Right atrium auricular region (tissue), 2 donors: ENCODE data around the gene OR5H2. TPM values are rescaled to one million over a fixed set of nuclear protein-coding genes. Genes with fewer than 3 reads are reported as not detected.

Source experiments
- DNase-seq: peaks from one replicate; pipeline ENCODE4 v3.0.0-alpha.2; 2019; ENCODE audit warnings: low spot score
- H3K27ac ChIP-seq, 2 donors: fragments of 200-600 bp; sonication (generic); 1 replicate in 1 of 2; 2 replicates in 1 of 2; pipeline ENCODE4 v1.5.1; 2016 to 2019
- H3K27me3 ChIP-seq, 2 donors: fragments of 200-600 bp; sonication (generic); one replicate each; pipeline versions ENCODE4 v1.5.1 to v1.6.0; 2017 to 2019
- H3K36me3 ChIP-seq: fragments of 200-600 bp; sonication (generic); one replicate; pipeline ENCODE4 v1.5.1; 2016
- H3K4me1 ChIP-seq, 2 donors: fragments of 200-600 bp; sonication (generic); one replicate each; pipeline versions ENCODE4 v1.5.1 to v1.6.0; 2017 to 2019
- H3K4me3 ChIP-seq, 2 donors: fragments of 200-600 bp; sonication (generic); 1 replicate in 1 of 2; 2 replicates in 1 of 2; pipeline ENCODE4 v1.5.1; 2017 to 2019; ENCODE audit warnings: mild to moderate bottlenecking in 1 of 2, moderate library complexity in 1 of 2
- H3K9me3 ChIP-seq, 2 donors: fragments of 200-600 bp; sonication (generic); one replicate each; pipeline ENCODE4 v1.5.1; 2019
- total RNA-seq, 2 donors: library from RNA; depleted of rRNA; stranded (reverse); fragments of >200 nt; gene quantifications; one replicate each; pipeline ENCODE4 v1.1.0, GENCODE V29; 2016
- TF ChIP-seq, protein P1 (sequence below), 2 donors: fragments of 200-600 bp; sonication (generic); IDR thresholded peaks; one replicate each; pipeline ENCODE4 v1.5.1; 2019; ENCODE audit warnings: antibody characterized with exemption in 2 of 2

OR5H2 gene
- total RNA-seq, 2 donors from 2014 or later, result not detected

- TF ChIP-seq, protein P1, sequence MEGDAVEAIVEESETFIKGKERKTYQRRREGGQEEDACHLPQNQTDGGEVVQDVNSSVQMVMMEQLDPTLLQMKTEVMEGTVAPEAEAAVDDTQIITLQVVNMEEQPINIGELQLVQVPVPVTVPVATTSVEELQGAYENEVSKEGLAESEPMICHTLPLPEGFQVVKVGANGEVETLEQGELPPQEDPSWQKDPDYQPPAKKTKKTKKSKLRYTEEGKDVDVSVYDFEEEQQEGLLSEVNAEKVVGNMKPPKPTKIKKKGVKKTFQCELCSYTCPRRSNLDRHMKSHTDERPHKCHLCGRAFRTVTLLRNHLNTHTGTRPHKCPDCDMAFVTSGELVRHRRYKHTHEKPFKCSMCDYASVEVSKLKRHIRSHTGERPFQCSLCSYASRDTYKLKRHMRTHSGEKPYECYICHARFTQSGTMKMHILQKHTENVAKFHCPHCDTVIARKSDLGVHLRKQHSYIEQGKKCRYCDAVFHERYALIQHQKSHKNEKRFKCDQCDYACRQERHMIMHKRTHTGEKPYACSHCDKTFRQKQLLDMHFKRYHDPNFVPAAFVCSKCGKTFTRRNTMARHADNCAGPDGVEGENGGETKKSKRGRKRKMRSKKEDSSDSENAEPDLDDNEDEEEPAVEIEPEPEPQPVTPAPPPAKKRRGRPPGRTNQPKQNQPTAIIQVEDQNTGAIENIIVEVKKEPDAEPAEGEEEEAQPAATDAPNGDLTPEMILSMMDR (IDR thresholded peaks at IDR 0.05), result no peak
- H3K36me3 ChIP-seq, result no peaks in the 10 kb centered on the region
- H3K4me1 ChIP-seq, result no peaks in the 10 kb centered on the region
- peaks cover 0 to 3% of the 10 kb centered on the region in 2 donors for H3K9me3 ChIP-seq
- H3K4me3 ChIP-seq, result no peak overlapping the region
- H3K27ac ChIP-seq, result no peak overlapping the region
- H3K27me3 ChIP-seq, result no peaks in the 10 kb centered on the region
- no peak for DNase-seq
Measured at GRCh38 chr3:98259707-98260106, 22.6 kb upstream of the OR5H2 start.

DNA sequence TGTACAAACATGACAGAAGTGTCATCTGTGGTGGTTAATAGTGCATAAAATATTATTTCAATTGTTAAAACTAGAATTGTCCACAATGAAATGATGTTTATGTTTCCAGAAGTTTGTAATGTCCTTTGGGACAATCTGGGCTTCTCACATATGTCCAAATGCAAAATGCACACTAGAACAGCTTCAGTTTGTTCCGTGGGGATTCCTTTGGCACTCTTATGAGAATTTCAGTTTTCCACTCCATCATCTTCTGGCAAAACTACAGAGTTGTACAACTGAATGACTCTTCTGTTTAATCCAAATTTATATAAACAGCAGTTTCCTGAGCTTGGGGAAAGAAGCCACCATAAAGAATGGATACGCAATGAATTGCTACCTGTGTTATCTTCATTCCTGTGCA is 20.3 kb upstream of the OR5H2 start:
- Histone ChIP-seq H3K36me3 (no peaks in the 10 kb centered on the region), H3K4me1 (no peaks in the 10 kb centered on the region), H3K9me3 (peaks cover 0 to 3% of the 10 kb centered on the region in 2 donors), H3K4me3 (no peak overlapping the region), H3K27ac (no peak overlapping the region), H3K27me3 (no peaks in the 10 kb centered on the region)
- no peak for DNase-seq
- TF ChIP-seq, protein P1 (IDR thresholded peaks at IDR 0.05), result no peak

- TF ChIP-seq, protein P1 (IDR thresholded peaks at IDR 0.05), result no peak
- Histone ChIP-seq H3K4me3 (no peak within 1 kb of the TSS), H3K27ac (no peak within 1 kb of the TSS), H3K36me3 (no peaks in the 10 kb centered on the region), H3K4me1 (no peaks in the 10 kb centered on the region), H3K9me3 (peaks cover 0 to 7% of the 10 kb centered on the region in 2 donors), H3K27me3 (no peaks in the 10 kb centered on the region)
- DNase-seq, result no peak
Measured at GRCh38 chr3:98263944-98264343, 18.4 kb upstream of the OR5H2 start, which contains the start of gene OR5H6. TSS of gene OR5H6 (plus strand) at chr3:98264244. CDS start at chr3:98264333, 89 bp downstream.

GRCh38 chr3:98269846-98270245 is 12.5 kb upstream of the OR5H2 start:
- H3K9me3 ChIP-seq, result peaks cover 3 to 17% of the 10 kb centered on the region in 2 donors
- DNase-seq, result no peak
- H3K4me3 ChIP-seq, result no peak overlapping the region
- H3K27ac ChIP-seq, result no peak overlapping the region
- no peaks in the 10 kb centered on the region for H3K4me1 ChIP-seq
- H3K36me3 ChIP-seq, result no peaks in the 10 kb centered on the region
- H3K27me3 ChIP-seq, result no peaks in the 10 kb centered on the region
- TF ChIP-seq, protein P1 (IDR thresholded peaks at IDR 0.05), result no peak

DNA sequence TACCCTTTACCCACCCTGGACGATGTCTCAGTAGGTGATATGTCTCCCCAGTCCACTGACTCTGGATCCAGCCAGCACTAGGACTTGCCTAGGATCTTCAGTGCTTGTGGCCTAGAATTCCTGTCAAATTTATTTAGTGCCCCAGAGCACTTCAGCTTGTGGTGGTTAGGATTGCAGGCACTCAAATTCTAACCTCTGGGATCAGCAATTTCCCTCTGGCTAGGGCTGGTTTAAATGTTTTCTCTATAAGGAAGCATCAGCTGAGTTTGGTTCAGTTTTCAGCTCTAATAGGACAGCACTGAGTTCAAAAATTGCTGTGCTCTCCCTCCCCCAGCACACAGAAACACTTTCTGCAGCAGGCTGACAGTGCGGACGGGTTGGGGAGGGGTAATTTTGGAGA is 10.2 kb upstream of the OR5H2 start:
- peaks cover 3 to 17% of the 10 kb centered on the region in 2 donors for H3K9me3 ChIP-seq
- TF ChIP-seq, protein P1 (IDR thresholded peaks at IDR 0.05), result no peak
- H3K4me1 ChIP-seq, result no peaks in the 10 kb centered on the region
- DNase-seq, result no peak
- no peak overlapping the region for H3K4me3 ChIP-seq
- no peaks in the 10 kb centered on the region for H3K27me3 ChIP-seq
- no peaks in the 10 kb centered on the region for H3K36me3 ChIP-seq
- no peak overlapping the region for H3K27ac ChIP-seq

GRCh38 chr3:98274914-98275313 is 7.4 kb upstream of the OR5H2 start:
- H3K4me3 ChIP-seq, result no peak overlapping the region
- DNase-seq, result no peak
- TF ChIP-seq, protein P1 (IDR thresholded peaks at IDR 0.05), result no peak

More at GRCh38 chr3:98274914-98275313, 7.4 kb upstream of the OR5H2 start:
- Histone ChIP-seq H3K9me3 (peaks cover 3 to 6% of the 10 kb centered on the region in 2 donors), H3K27ac (no peak overlapping the region), H3K4me1 (no peaks in the 10 kb centered on the region), H3K36me3 (no peaks in the 10 kb centered on the region), H3K27me3 (no peaks in the 10 kb centered on the region)
